ENCODE data around the gene C2CD3.

Gene C2CD3, protein sequence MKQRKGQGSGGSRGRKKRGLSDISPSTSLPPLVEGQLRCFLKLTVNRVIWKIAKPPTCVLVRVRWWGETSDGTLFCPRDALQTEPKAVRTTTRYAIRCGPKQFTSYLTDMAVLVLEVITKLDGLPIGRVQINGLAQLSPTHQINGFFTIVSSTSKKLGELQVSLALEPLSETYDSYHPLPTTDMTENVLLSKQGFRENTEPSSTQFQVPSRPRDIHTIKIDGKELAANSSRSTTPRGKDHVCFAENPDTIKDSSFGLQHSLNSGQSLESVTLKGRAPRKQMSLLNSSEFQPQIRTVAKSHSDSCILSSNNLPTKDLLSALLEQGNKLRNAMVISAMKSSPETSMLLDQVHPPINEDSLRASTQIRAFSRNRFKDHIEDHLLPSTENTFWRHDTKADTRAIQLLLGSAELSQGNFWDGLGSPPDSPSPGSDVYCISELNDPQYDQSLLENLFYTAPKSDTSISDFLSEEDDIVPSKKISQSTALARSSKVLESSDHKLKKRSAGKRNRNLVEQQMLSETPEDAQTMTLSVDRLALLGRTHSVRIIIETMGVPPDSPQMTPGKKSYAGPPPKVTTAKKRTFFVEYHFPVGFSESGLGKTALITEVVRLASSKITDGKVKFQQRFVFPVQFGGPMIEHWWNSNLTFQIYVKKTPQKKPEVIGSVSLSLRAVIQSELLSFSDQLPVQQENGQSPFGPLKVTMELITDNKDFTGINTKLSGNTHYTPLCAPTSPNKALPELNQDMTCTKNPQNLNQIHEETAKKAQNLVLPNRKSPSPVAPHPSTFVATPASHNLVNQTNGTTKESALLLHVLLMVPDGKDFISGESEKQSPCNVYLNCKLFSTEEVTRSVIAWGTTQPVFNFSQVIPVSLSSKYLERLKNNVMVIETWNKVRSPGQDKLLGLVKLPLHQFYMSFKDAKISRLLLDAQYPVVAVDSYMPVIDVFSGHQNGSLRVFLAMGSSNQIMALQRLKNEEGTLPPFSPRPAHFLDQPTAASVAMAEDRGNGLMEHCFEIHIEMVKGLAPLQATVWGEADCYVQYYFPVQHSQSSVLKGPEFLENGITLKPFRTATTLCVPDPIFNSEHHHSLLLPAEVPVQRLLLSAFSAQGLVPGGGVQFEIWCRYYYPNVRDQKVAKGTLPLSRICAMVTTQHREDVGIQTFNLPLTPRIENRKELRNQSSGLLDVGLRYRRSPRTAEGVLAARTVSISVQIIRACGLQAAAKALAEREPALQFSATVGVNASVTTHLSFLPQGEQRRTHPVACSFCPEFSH (N-terminal part only)

DNA sequence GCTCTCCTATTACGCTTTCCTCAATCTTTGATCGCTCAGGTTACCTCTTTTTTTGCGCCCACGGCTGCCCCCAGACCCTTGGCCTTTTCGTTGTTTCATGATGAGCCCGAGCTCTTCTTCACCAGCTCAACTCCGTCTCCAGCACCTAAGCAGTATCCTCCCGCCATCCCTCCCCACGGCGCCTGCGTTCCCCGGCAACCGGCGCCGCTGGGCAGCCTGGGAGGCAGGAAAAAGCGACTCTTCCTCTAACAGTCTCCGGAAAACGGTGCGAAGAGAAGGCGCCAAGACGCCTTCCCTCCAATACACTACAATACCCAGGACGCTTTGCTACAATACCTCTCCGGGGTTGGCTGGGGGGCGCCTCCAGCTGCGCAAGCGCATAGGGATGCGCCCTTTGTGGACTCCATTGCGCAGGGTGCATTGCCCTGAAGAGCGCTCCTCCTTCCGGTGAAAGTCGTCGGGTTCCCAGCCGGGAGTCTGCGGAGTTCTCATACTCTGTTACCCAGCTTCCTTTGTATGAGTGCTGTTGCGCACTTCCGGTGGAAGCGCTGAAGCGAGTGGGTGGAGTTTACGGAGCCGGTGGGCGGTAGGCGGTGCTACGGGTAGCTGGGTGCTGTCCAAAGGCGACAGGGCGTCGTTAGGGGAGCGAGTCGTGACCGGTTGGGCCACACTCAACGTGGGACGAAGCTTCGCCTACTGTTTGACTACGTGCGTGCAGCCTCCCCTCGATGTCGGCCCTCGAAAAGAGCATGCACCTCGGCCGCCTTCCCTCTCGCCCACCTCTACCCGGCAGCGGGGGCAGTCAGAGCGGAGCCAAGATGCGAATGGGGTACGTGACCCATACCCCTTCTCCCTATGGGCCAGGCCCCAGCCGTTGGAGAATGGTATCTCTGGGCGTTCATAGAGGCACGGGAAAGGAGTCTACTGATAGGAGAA, at the start of gene C2CD3, which contains the start of gene PPME1:
Gene C2CD3, minus strand, starts transcription at position 309 of the 936 bp plus-strand sequence. Its CDS starts 210 bp downstream, at position 99.
Gene PPME1, plus strand, starts transcription at position 596 of the 936 bp plus-strand sequence. Its CDS starts 133 bp downstream, at position 729.
- DNase-seq (ENCODE audit: low read depth): peak; percentile 94

DNA sequence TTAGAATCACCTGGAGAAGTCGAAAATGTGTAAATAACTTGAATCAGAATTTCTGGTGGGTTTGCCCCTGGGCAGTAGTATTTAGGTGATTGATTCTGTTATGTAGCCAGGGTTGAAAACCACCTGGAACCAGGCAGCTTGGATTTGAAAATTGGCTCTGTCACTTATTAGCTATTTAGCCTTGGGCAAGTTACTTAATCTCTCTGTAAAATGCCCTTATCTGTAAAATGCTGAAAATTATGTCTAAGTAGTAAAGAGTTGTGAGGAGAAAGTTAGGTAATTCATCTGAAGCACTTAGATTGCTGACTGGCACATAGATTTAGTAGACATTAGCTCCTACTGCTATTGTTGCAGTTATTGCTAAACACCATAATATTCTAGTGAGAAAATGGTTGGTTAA, 49.6 kb upstream of the C2CD3 start:
- DNase-seq (ENCODE audit: low read depth): no peak

DNA sequence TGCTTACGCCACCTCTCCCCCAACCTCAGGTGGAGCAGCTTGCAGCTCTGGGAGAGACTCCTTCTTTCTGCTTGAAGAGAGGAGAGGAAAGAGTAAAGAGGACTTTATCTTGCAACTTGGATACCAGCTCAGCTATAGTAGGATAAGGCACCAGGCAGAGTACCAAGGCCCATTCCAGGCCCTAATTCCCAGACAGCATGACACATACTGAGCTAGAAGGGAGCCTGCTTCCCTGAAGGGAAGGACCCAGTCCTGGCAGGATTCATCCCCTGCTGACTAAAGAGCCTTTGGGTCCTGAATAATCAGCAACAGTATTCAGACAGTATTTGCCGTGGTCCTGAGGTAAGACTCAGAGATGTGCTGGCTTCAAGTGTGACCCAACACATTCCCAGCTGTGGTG, 41.7 kb upstream of the C2CD3 start:
- DNase-seq (ENCODE audit: low read depth): no peak

DNA sequence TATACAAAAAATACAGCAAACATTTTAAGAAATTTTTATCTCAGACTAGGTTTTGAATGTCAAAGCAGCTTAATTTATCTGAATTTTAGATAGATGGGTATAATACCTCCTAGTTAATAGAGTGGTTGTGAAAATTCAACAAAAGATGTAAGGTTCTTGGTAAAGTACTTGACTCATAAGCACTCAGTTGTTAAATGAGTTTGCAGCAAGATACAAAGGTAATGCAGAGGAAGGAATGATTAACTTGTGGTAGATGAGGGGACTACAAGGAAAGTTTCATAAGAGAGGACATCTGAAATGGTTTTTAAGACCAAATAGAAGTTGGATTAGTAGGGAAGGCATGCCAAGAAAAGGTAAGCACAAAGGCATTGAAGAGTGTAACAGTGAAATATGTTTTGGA, 37.7 kb upstream of the C2CD3 start:
- no peak for DNase-seq (ENCODE audit: low read depth)

- DNase-seq (ENCODE audit: low read depth): no peak
Measured at GRCh38 chr11:74206746-74207145, 35.9 kb upstream of the C2CD3 start.

GRCh38 chr11:74205181-74205580, 34.4 kb upstream of the C2CD3 start:
- DNase-seq (ENCODE audit: low read depth): no peak

- no peak for DNase-seq (ENCODE audit: low read depth)
Measured at GRCh38 chr11:74204701-74205100, 33.9 kb upstream of the C2CD3 start.

GRCh38 chr11:74203966-74204365, 33.2 kb upstream of the C2CD3 start:
- no peak for DNase-seq (ENCODE audit: low read depth)

GRCh38 chr11:74196781-74197486, 26.1 kb upstream of the C2CD3 start:
- DNase-seq (ENCODE audit: low read depth): no peak

DNA sequence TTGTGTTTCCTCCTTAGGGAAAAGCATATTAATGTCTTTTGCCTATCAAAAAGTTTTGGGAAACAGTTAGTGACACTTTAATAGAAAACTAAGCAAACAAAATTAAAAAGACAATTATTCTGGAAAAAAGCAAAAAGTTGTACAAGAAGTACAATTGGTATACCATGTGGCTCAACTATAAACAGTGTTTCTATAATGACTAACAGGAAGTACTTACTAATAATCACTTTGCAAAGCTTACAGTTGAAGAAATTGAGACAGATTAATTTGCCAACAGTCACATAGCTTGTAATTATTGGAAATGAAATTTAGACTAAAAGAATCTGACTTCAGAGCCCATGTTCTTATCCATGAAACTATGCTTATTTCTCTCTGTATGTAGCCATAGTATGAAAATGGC, 25.0 kb upstream of the C2CD3 start:
- DNase-seq (ENCODE audit: low read depth): no peak

GRCh38 chr11:74185695-74186094, 14.9 kb upstream of the C2CD3 start:
- DNase-seq (ENCODE audit: low read depth): no peak

GRCh38 chr11:74185285-74185684, 14.5 kb upstream of the C2CD3 start:
- no peak for DNase-seq (ENCODE audit: low read depth)

GRCh38 chr11:74182635-74183034, 11.8 kb upstream of the C2CD3 start:
- DNase-seq (ENCODE audit: low read depth): no peak

DNA sequence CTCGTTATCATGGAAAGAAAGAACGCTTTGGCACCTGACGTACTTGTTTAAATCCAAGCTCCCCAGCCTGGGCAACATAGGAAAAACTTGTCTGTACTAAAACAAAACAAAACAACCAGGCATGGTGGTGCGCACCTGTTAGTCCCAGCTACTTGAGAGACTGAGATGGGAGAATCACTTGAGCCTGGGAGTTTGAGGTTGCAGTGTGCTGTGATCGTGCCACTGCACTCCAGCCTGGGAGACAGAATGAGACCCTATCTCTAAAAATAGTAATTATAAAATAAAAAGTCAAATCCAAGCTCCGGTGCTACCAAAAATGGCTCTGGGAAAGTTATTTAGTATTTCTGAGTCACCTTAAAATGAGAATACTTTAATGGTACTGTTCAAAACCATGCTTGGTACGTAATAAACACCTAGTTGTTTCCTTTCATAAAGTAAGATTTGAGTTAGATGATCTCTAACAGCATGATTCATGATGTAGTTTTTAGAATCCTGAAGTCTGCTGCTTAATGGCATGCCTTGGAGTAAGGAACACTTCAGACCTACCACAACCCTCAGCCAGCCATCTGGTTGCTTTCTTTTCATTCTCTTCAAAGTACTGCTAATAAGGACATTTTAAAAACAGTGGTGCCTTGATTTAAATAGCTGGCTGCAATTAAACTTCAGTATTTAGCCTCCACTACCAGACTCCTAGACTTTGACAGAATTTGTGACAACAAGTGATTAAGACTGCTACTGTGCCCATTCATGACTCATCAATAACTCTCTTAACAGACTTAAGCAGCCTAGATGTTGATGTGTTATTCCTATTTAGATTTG, 8.6 kb upstream of the C2CD3 start:
- DNase-seq (ENCODE audit: low read depth): no peak

DNA sequence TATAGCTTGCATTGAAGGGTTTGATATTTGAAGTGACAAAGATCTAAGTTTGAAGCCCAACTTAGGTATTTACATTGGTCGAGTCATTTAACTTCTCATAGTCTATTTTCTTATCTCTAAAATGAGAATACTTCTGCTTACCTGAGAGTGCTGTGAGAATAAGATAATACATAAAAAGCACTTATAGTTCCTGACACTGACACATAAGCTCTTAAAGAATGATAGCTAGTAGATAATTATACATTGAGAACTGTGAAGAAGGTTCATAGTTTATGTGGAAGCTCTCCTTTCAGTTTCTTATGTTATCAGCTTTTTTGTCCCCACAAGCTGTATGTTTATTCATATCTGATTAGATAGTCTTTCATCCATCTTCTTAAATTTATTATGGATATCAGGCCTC, 5.1 kb upstream of the C2CD3 start:
- DNase-seq (ENCODE audit: low read depth): no peak

GRCh38 chr11:74171997-74172396, 1.2 kb upstream of the C2CD3 start:
- no peak for DNase-seq (ENCODE audit: low read depth)

DNA sequence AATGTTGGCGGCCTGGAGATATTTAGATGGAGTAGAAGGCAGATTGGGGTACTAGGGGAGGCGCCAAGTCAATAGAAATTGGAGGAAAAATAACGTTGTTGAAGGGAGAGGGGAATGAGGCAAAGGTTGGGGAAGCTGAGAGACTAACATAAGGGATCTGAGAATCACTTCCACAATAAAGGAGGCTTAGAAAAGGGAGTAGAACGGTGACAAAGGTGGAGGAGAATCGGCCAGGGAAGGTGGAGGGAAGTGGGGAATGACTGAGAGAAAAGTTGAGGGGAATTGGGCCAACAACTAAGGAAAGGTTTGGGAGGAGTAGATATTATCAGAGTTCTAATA, 797 bp upstream of the C2CD3 start:
- no peak for DNase-seq (ENCODE audit: low read depth)

GRCh38 chr11:74169738-74170458, 904 bp downstream of the C2CD3 start:
- DNase-seq (ENCODE audit: low read depth): no peak

GRCh38 chr11:74168838-74169237, 2.0 kb downstream of the C2CD3 start:
- no peak for DNase-seq (ENCODE audit: low read depth)
